NCI-H526 (cell line): ENCODE measurements around the gene GFOD1.
"Not testable (repeated sequence)": the region's sequence is repeated elsewhere in the genome, so short reads cannot be mapped to it uniquely, and the experiment has no call there.

ENCODE experiments used
- DNase-seq, 2 experiments: peaks; one replicate each; lab custom pipeline; 2025; lab: John Stamatoyannopoulos, UW

Gene GFOD1

DNA sequence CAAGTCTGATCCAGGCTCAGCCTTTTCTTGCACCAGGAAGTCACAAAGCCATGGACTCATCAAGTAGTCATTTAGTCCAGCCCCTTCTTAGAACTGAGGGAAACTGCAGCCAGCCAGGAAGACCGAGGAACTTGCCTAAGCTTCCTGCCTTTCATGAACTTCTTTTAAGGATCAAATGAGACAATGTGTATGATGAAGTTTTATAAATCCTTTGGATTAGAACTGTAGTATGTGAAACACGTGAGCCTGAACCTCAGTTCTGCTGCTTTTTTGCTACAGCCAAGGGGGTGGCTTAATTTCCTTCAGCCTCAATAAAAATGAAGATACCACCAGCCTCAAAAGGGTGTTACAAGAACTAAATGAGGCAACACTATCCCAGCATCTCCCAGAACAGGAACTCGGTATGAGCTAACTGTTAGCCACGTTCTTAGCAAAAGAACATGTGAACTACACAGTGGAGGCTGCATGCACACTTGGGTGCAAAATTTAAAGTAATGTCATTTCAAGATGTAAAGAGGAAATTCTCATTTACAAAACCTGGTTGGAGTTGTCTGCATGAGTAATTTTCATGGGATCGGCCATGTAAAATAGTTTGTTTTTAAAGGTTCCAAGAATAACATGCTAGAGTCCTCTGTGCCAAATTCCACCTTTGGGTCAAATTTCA, 83.0 kb downstream of the GFOD1 start:
- no peak for DNase-seq

- no peak for DNase-seq
Observed at GRCh38 chr6:13402711-13403110, 84.7 kb downstream of the GFOD1 start.

GRCh38 chr6:13400772-13401171, 86.6 kb downstream of the GFOD1 start:
- no peak for DNase-seq

GRCh38 chr6:13398421-13398994, 88.9 kb downstream of the GFOD1 start:
- peak in 1 of 2 experiments; percentile 22 for DNase-seq

GRCh38 chr6:13398069-13398381, 89.4 kb downstream of the GFOD1 start:
- DNase-seq, result peak in 1 of 2 experiments; percentile 53

DNA sequence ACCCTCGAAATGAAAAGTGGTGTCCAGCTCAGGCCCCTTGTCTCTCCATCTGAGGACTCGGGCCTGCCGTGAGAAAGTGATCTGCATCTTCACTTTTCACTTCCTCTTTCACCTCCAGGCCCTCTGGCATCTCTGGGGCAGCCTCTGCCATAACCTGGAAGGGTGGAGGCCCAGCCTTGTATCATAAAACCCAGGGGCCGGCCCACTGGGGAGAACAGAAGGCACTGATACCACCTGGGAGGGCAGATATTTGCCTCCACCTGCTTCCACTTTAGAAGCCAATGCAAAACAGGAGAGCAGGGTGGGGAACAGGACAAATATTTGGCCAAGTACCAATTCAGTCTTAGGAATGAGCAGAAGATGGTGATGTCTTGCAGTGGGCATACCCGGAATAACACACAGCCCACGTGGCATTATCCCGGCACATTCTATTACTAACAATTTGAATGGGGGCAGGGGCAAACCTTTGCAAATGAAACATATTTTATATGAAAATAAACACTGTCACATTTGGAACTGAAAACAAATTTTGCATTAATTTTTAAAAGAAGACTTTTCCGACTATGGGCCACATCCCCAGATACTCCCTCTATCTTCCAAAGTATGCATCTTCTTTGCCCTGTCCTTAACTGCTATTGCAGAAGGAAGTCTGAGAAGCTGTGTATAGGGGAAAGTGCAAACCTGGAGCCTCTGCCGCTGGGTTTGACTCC, 89.9 kb downstream of the GFOD1 start:
- peak; percentile 72 to 94 for DNase-seq

DNA sequence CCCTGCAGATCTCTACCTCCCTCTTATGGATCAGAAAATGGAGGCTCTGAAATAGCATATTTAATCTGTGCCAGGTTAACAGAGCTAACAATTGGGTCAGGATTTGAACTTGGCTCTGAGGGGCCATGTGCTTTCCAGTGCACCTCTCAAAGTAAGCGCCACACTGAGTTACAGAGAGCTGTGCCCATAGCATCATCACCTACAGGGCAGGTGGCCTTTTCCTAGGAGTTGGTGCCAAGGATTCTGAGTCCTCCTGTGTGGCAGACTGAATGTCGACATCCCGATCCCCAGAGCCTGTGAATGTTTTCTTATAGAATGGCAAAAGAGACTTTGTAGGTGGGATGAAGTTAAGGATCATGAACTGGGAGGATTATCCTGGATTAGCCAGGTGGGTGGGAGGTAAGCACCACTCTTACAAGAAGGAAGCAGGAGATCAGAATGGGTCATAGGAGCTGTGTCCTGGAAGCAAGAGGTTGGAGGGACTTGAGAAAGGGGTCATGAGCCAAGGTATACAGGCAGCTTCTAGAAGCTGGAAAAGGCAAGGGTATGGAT, 91.1 kb downstream of the GFOD1 start:
- no peak for DNase-seq

DNA sequence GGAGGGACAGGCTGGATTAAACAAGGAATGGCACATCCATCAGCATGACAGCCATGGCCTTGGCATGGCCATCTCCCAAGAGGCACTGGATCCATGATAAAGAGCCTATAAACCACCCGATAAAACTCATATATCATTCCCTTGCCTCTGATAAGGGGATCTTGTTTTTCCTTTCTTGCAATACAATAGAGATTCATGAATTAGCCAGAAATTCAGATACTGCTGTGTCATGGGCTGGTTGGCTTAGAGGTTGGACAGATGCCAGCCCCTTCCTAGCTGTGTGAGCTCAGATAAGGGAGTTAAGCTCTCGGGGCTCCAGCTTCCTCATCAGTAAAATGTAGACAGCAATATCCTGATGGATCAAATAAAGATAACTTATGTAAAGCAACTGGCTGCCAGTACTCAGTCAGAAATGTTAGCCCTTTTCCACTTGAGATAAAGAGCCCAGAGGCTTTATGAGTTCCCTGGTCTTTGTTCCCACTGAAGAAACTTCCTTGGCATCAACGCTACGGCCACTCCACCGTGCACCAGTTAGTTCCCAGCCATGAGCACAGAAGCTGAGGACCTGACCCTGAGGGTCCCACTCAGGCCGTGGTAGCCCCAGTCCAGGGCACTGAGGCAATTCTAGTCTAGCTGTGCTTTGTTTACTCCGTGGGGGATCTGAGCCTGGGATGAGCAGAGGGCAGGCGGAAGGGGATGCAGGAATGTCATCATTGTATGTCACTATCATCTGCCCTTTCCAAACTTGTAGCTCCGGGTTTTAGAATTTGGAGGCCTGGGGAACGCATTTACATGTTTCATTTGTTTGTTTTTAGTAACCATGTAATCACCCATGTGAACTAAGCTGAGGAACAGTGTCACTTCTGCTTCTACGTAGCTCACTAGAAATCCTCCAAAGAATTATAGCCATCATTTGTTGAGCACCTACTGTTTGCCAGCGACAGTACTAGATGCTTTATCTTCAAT, 91.8 kb downstream of the GFOD1 start:
- peak in 1 of 2 experiments; percentile 17 for DNase-seq

- DNase-seq, result no peak
Observed at GRCh38 chr6:13392462-13392861, 94.9 kb downstream of the GFOD1 start.

- no peak for DNase-seq
Observed at GRCh38 chr6:13391537-13391936, 95.9 kb downstream of the GFOD1 start.

DNA sequence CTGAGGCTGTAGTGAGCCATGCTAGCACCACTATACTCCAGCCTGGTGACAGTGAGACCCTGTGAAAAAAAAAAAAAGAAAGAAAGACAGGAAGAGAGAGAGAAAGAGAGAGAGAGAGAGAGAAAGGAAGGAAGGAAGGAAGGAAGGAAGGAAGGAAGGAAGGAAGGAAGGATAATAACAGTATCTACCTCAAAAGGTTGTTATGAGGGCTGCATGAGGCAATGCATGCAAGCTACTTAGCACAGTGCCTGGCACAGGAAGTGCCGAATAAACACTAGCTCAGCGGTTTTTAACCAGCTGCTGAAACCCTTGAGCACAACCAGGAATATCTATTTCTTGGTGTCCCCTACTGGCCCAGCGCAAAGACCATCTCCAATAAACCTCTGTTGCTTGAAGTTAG, 96.7 kb downstream of the GFOD1 start:
- DNase-seq, result no peak

DNA sequence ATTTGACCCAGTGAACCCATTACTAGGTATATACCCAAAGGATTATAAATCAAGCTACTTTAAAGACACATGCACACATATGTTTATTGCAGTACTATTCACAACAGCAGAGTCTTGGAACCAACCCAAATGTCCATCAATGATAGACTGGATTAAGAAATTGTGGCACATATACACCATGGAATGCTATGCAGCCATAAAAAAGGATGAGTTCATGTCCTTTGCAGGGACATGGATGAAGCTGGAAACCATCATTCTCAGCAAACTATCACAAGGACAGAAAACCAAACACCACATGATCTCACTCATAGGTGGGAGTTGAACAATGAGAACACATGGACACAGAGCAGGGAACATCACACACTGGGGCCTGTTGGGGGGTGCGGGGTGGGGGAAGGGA, 98.2 kb downstream of the GFOD1 start:
- DNase-seq, result not testable (repeated sequence)

DNA sequence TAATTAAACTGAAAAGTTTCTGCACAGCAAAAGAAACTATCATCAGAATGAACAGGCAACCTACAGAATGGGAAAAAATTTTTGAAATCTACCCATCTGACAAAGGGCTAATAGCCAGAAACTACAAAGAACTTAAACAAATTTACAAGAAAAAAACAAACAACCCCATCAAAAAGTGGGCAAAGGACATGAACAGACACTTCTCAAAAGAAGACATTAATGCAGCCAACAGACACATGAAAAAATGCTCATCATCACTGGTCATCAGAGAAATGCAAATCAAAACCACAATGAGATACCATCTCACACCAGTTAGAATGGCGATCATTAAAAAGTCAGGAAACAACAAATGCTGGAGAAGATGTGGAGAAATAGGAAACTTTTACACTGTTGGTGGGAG, 98.6 kb downstream of the GFOD1 start:
- not testable (repeated sequence) for DNase-seq

DNA sequence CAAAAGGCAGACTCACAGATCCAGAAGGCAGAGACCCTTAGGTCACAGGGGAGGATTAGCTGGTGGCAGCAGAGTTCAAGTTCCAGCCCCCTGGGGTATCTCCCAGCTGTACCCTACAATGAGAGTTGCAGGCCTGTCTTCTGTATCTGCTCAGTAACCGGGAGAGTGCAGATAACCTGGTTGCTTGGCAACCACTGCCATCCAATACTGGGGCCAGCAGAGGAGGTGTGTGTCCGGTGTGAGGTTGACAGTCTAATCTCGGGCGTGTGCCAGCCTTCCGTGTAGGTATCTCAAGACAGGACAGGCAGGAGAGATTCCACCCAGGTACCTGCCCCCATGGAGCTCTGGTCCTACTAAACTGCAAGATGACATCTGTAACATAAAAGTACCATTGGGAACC, 102.4 kb downstream of the GFOD1 start:
- peak in 1 of 2 experiments; percentile 15 for DNase-seq

GRCh38 chr6:13384506-13384905, 102.9 kb downstream of the GFOD1 start:
- DNase-seq, result no peak

DNA sequence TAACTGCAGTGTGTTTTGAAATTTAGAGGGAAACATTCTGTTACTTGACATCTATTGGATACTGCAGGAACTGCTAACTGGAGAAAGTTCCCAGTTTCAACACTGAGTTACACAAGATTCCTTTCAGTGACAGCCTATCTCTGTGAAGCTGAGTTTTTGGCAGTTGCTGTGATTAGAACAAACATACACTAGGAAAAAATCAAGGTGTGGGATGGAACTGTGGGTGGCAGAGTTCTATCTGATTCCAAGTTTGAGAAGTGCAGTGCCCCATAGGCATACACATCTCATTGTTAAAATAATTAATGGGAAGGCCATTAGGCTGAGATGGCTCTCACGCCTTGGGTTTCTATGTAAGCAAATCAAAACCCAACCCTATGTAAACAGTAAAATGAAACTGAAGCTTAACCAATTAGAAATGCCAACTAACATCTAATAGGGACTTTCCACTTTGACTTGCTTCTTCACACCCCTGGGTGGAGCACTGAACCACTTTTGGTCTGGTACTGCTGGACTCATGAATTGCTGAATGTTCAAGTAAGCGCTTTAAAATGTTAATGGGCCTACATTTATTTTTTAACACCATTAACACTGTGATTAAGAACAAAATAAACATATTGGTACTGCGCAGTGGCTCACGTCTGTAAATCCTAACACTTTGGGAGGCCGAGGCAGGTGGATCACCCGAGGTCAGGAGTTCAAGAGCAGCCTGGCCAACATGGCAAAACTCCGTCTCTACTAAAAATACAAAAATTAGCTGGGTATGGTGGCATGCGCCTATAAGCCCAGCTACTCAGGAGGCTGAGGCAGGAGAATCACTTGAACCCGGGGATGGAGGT, 103.9 kb downstream of the GFOD1 start:
- peak; percentile 34 to 59 for DNase-seq

- peak in 1 of 2 experiments; percentile 15 for DNase-seq
Observed at GRCh38 chr6:13380761-13381160, 106.6 kb downstream of the GFOD1 start.

DNA sequence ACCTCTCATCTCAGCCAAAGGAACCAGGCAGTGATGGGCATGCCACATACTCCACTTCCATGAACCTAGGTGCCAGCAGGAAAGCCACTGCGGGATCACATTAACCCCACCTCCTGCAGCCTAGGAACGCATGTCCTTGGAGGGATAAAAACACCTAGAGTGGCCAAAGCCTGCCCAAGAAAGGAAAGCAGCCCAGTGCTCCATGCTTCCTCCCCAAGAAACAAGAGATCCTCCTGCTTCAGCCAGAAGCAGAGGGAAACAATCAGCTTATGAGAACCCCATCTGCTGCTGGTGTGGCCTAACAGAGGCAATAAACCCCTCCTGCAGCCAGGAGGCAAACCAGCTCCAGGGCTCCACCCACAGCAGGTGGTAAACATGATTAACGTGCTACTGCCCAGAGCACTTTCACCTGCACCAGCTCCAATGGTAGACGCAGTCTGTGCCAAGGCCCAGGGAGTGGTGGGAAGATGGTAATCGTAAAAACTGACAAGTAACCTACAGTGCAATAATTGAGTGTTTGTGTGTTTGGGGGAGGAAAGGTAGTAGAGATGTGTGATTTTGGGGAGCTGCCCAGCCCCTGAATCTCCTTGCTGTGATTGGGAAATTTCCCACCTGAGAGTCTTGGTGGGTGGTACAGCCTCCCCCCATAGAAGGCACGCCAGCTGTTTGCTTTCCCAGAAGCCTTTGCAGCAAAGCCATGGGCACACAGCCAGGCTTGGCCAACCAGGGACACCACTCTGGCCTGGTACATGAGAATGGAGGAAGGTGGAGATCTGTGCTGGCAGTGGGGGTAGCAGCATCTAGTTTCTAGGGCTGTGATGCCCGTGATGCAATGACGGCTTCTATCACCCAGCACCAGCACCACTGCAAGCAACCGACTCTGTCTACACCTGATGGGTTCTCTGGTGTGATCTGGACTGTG, 108.5 kb downstream of the GFOD1 start:
- peak; percentile 70 to 75 for DNase-seq

DNA sequence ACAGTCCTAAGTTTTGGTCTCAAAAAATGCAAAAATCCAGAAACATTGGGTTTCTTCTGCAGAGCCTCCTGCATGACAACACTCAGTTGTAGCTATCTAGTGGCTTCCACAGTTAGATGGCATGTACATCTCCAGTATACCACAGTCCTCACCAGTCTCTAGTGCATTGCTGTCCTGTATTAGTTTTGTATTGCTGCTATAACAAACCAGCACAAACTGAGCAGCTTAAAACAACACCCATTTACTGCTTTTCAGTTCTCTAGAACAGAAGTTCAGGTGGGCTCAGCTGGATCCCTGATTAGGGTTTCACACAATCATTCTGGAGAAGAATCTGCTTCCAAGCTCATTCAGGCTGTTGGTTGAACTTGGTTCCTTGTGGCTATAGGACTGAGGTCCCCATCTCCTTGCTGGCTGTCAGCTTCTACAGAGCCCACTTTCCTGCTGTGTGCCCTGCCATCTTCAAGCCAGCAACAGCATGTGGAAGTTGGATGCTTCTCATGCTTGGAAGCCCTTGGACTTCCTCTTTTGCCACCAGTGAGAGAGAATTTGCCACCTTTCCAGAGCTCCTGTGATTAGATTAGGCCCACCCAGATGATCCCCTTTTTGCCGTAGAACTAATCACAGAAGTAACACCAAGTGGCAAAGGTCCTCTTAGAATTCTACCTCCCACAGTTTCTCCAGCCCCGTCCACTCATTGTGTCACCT, 110.2 kb downstream of the GFOD1 start:
- no peak for DNase-seq
